PFSK-1 (cell line): Measurements from ENCODE around the gene IDUA.

Experiments used
- FOXP2 ChIP-seq: optimal IDR thresholded peaks from 2 replicates; pipeline ENCODE3; 2011; ENCODE audit warnings: borderline replicate concordance, control low read depth, inconsistent platforms; ENCODE audit not compliant: insufficient read depth; ENCODE audit errors: extremely low read length, extremely low read depth
- POLR2AphosphoS5 ChIP-seq: IDR thresholded peaks from 2 replicates; pipeline ENCODE4 v1.6.1; 2012; ENCODE audit warnings: low read depth, mild to moderate bottlenecking, control low read depth, low read length, moderate library complexity
- REST ChIP-seq, 2 experiments: IDR thresholded peaks; 2 replicates each; pipeline versions ENCODE4 v1.6.1 to v1.8.0; 2011 to 2012; ENCODE audit warnings: low read depth in 2 of 2, low read length in 2 of 2, control low read depth in 1 of 2, inconsistent platforms in 1 of 2, mild to moderate bottlenecking in 1 of 2, moderate library complexity in 1 of 2; ENCODE audit not compliant: insufficient read depth in 1 of 2
- SIN3A ChIP-seq: IDR thresholded peaks from 2 replicates; pipeline ENCODE4 v1.6.1; 2012; ENCODE audit warnings: mild to moderate bottlenecking, low read length, moderate library complexity, borderline replicate concordance; ENCODE audit not compliant: insufficient read depth
- TAF1 ChIP-seq: IDR thresholded peaks from 2 replicates; pipeline ENCODE4 v1.6.1; 2012; ENCODE audit warnings: low read length, control low read depth, borderline replicate concordance; ENCODE audit not compliant: insufficient read depth

The IDUA gene

GRCh38 chr4:1011022-1011665, 24.3 kb downstream of the IDUA start, which contains the start of gene FGFRL1:
Gene FGFRL1, plus strand, starts transcription at chr4:1011626. Its CDS starts 860 bp downstream, at chr4:1012486.
- no peak for TF ChIP-seq POLR2AphosphoS5
- no peak for TF ChIP-seq FOXP2
- TF ChIP-seq REST (IDR thresholded peaks at IDR 0.05; ENCODE audit: insufficient read depth in 1 of 2, low read depth in 2 of 2, low read length in 2 of 2), result no peak
- no peak for TF ChIP-seq SIN3A
- no peak for TF ChIP-seq TAF1

- TF ChIP-seq FOXP2, result no peak
- TF ChIP-seq REST (IDR thresholded peaks at IDR 0.05; ENCODE audit: insufficient read depth in 1 of 2, low read depth in 2 of 2, low read length in 2 of 2), result no peak
- no peak for TF ChIP-seq TAF1
- no peak for TF ChIP-seq SIN3A
These were observed 24.8 kb downstream of the IDUA start for GRCh38 chr4:1011666-1012033.

- TF ChIP-seq SIN3A (no peak), FOXP2 (no peak), REST (IDR thresholded peaks at IDR 0.05; ENCODE audit: insufficient read depth in 1 of 2, low read depth in 2 of 2, low read length in 2 of 2) (no peak), TAF1 (no peak), POLR2AphosphoS5 (no peak)
These were observed 25.3 kb downstream of the IDUA start for GRCh38 chr4:1012034-1012739.

- TF ChIP-seq FOXP2, result no peak
- no peak for TF ChIP-seq SIN3A
- TF ChIP-seq REST (IDR thresholded peaks at IDR 0.05; ENCODE audit: insufficient read depth in 1 of 2, low read depth in 2 of 2, low read length in 2 of 2), result no peak
- no peak for TF ChIP-seq POLR2AphosphoS5
- TF ChIP-seq TAF1, result no peak
These were observed 26.6 kb downstream of the IDUA start for GRCh38 chr4:1013225-1014073.
